Esophagus squamous epithelium (tissue), 4 donors: ENCODE measurements around the gene FBXL17.

Source experiments
- CTCF ChIP-seq, 6 experiments: fragments of 450-650 bp in 4 of 6; fragments of 200-600 bp in 2 of 6; sonication (generic) in 2 of 6; IDR thresholded peaks; one replicate each; pipeline ENCODE4 v1.5.1; 2016 to 2019; ENCODE audit warnings: antibody characterized with exemption in 6 of 6, mild to moderate bottlenecking in 4 of 6, moderate library complexity in 4 of 6
- POLR2A ChIP-seq, 4 donors: fragments of 450-650 bp; IDR thresholded peaks; one replicate each; pipeline ENCODE4 v1.6.1; 2017; ENCODE audit warnings: antibody characterized with exemption in 4 of 4, mild to moderate bottlenecking in 4 of 4, moderate library complexity in 3 of 4

GRCh38 chr5:107867266-107867665, 514.6 kb downstream of the FBXL17 start:
- TF ChIP-seq POLR2A (IDR thresholded peaks at IDR 0.05) (no peak), CTCF (IDR thresholded peaks at IDR 0.05) (no peak)
